Prostate gland (tissue), 2 donors: ENCODE measurements around the gene RBM33. TPM values are rescaled to one million over a fixed set of nuclear protein-coding genes. Genes with fewer than 3 reads are reported as not detected.
A peak's percentile ranks its signal among the peaks of the same experiment; 100 is the strongest.

Source experiments
- DNase-seq: peaks from one replicate; pipeline ENCODE4 v3.0.0-alpha.2; 2019; ENCODE audit warnings: low spot score
- H3K27ac ChIP-seq, 2 donors: fragments of 200-600 bp; sonication (generic); 2 replicates each; pipeline ENCODE4 v1.5.1; 2017 to 2019
- H3K27me3 ChIP-seq: fragments of 200-600 bp; sonication (generic); replicated peaks from 2 replicates; pipeline ENCODE4 v1.5.1; 2019; ENCODE audit not compliant: insufficient read depth
- H3K36me3 ChIP-seq, 2 donors: fragments of 200-600 bp; sonication (generic); 1 replicate in 1 of 2; 2 replicates in 1 of 2; pipeline versions ENCODE4 v1.5.1 to v1.8.1; 2017 to 2019
- H3K4me1 ChIP-seq: fragments of 200-600 bp; sonication (generic); replicated peaks from 2 replicates; pipeline ENCODE4 v1.5.1; 2019
- H3K4me3 ChIP-seq, 2 donors: fragments of 200-600 bp; sonication (generic); 2 replicates each; pipeline ENCODE4 v1.5.1; 2017 to 2019
- H3K9me3 ChIP-seq: fragments of 200-600 bp; sonication (generic); 2 replicates; pipeline ENCODE4 v1.5.1; 2017
- POLR2A ChIP-seq: fragments of 450-650 bp; IDR thresholded peaks from one replicate; pipeline ENCODE4 v1.6.1; 2016; ENCODE audit warnings: antibody characterized with exemption, mild to moderate bottlenecking
- POLR2AphosphoS5 ChIP-seq: sonication (generic); formaldehyde crosslinking; IDR thresholded peaks from one replicate; pipeline ENCODE4 v1.6.1; 2017; ENCODE audit warnings: antibody characterized with exemption
- WGBS: methylation state at CpG from one replicate; pipeline ENCODE4 v1.1.5; 2018; 5-methylcytosine and 5-hydroxymethylcytosine counted together
- intact Hi-C: fragments of 100-400 bp; cut with DNase I; formaldehyde crosslinking; loops from one replicate; pipeline ENCODE4 v1.14.2; 2022
- total RNA-seq, 2 donors: library from RNA; depleted of rRNA; stranded (reverse); fragments of >200 nt; gene quantifications; one replicate each; pipeline ENCODE4 v1.1.0, GENCODE V29; 2016
- TF ChIP-seq, protein P1 (sequence below), 4 experiments: fragments of 200-600 bp in 2 of 4; fragments of 450-650 bp in 2 of 4; sonication (generic) in 2 of 4; IDR thresholded peaks; 1 replicate in 3 of 4; 2 replicates in 1 of 4; pipeline ENCODE4 v1.5.1; 2016 to 2019; ENCODE audit warnings: antibody characterized with exemption in 4 of 4, mild to moderate bottlenecking in 2 of 4, moderate library complexity in 2 of 4

RBM33 gene
- total RNA-seq, 2 donors from 2014 or later = 33.2 to 82.9 TPM

DNA sequence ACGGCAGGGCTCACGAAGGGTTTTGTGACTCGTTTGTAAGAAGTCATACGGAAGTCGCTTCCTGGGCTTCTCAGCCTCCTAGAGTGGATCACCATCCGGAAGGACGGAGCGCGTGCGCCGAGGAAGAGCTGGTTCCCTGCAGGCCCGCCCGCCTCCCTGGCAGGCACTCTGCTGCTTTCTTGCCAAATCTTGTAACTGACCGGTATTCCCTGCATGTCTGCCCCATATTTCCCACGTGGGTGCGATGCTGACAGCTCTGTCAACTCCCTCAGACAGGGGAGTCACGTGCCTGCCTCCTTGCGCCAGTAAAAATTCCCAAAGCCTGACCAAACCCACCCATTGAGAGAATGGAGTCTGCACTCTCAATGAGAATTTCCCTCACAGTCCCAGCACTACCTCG is 155.1 kb downstream of the RBM33 start:
- intact Hi-C loops = loop anchor here (5.0 kb wide), 1 partner anchor 1018 kb away; no protein-coding TSS in a partner anchor
- H3K27me3 ChIP-seq = no peaks in the 10 kb centered on the region
- H3K4me3 ChIP-seq = no peak overlapping the region
- DNase-seq = peak; percentile 61
- TF ChIP-seq POLR2A (no peak), POLR2AphosphoS5 (peak; percentile 69)
- no peaks in the 10 kb centered on the region for H3K4me1 ChIP-seq
- H3K36me3 ChIP-seq = no peaks in the 10 kb centered on the region
- WGBS = 19% methylated on average over 19 of the region's 19 CpGs
- no peaks in the 10 kb centered on the region for H3K9me3 ChIP-seq
- no peak overlapping the region for H3K27ac ChIP-seq

DNA sequence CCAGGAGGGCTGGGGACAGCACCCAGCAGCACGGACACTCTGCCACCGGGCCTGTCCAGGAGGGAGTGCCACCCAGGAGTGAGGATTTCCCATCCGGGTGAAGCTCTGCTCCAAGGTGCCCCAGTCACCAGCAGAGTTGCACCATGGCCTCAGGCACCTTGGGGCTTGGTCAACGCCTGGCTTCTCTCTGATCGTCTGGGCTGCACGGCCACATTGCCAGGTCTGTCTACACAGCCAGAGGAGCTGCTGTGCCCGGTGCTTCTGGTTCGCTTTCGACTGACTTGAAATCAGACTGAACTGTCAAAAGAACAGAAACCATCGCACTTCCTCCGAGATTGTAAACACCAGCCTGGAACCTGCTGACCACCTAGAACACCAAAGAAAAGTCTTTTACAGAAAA is 155.8 kb downstream of the RBM33 start:
- DNase-seq = no peak
- H3K4me3 ChIP-seq = no peak overlapping the region
- peaks cover 5% of the 10 kb centered on the region for H3K27me3 ChIP-seq
- no peaks in the 10 kb centered on the region for H3K9me3 ChIP-seq
- 89% methylated on average over 11 of the region's 11 CpGs for WGBS
- no peaks in the 10 kb centered on the region for H3K36me3 ChIP-seq
- TF ChIP-seq POLR2AphosphoS5 (no peak), POLR2A (no peak)
- TF ChIP-seq, protein P1, sequence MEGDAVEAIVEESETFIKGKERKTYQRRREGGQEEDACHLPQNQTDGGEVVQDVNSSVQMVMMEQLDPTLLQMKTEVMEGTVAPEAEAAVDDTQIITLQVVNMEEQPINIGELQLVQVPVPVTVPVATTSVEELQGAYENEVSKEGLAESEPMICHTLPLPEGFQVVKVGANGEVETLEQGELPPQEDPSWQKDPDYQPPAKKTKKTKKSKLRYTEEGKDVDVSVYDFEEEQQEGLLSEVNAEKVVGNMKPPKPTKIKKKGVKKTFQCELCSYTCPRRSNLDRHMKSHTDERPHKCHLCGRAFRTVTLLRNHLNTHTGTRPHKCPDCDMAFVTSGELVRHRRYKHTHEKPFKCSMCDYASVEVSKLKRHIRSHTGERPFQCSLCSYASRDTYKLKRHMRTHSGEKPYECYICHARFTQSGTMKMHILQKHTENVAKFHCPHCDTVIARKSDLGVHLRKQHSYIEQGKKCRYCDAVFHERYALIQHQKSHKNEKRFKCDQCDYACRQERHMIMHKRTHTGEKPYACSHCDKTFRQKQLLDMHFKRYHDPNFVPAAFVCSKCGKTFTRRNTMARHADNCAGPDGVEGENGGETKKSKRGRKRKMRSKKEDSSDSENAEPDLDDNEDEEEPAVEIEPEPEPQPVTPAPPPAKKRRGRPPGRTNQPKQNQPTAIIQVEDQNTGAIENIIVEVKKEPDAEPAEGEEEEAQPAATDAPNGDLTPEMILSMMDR (IDR thresholded peaks at IDR 0.05) = no peak
- no peaks in the 10 kb centered on the region for H3K4me1 ChIP-seq
- no peak overlapping the region for H3K27ac ChIP-seq
- intact Hi-C loops = loop anchor here (10.0 kb wide), 1 partner anchor 964 kb away; no protein-coding TSS in a partner anchor

DNA sequence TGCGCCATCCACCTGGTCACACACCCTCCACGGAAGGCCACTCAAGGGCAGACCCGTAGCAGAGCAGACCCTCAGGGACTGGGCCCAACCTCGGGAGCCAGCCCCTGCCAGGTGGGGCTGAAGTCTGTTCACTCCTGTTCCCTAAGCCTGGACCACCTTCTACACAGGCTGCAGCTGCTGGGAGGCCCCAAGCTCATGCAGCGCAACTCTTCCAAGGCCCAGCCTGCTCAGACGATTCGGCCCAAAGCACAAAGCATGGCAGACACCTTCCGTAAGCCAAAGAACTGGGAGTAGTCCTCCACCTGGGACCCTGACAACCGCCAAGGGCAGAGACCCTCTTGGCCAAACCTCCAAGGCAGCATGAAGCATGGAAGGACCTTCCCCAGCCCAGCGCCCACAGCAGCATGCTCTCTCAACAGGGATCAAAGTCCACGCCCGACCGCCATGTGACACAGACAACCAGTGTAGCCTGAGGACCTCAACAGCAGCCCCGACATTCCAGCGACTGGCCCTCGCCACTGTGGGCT is 156.3 kb downstream of the RBM33 start:
- Histone ChIP-seq H3K27ac (no peak overlapping the region), H3K36me3 (no peaks in the 10 kb centered on the region), H3K4me1 (no peaks in the 10 kb centered on the region), H3K27me3 (peaks cover 6% of the 10 kb centered on the region), H3K9me3 (no peaks in the 10 kb centered on the region), H3K4me3 (no peak overlapping the region)
- TF ChIP-seq, protein P1 (IDR thresholded peaks at IDR 0.05) = no peak
- TF ChIP-seq POLR2A (no peak), POLR2AphosphoS5 (no peak)
- intact Hi-C loops = loop anchor here (10.0 kb wide), 1 partner anchor 964 kb away; no protein-coding TSS in a partner anchor
- no peak for DNase-seq
- 84% methylated on average over 16 of the region's 16 CpGs for WGBS

DNA sequence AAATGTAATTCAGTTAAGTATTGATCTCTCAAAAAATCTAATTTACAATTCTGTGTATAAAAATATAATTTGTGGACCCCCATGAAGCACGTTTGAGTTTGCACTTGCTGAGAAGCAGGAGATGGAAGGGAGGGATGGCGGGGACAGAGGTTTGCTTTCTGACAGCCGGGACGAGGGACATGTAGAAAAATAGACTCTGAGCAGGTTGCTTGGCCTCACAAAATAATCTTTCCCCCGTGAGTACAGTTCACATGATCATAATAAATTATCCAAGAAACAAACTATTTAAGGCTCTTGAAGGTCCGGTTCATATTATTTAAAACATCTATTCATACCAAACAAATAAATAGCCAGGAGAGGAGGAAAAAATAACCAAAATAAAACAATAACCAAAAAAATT is 157.8 kb downstream of the RBM33 start:
- H3K4me3 ChIP-seq = no peak overlapping the region
- intact Hi-C loops = loop anchor here (10.0 kb wide), 1 partner anchor 963 kb away; no protein-coding TSS in a partner anchor
- H3K27ac ChIP-seq = no peak overlapping the region
- no peak for DNase-seq
- 55% methylated on average over 6 of the region's 6 CpGs for WGBS
- no peaks in the 10 kb centered on the region for H3K4me1 ChIP-seq
- H3K9me3 ChIP-seq = no peaks in the 10 kb centered on the region
- TF ChIP-seq, protein P1 (IDR thresholded peaks at IDR 0.05) = no peak
- no peak for TF ChIP-seq POLR2A
- no peak for TF ChIP-seq POLR2AphosphoS5
- H3K27me3 ChIP-seq = peaks cover 11% of the 10 kb centered on the region
- no peaks in the 10 kb centered on the region for H3K36me3 ChIP-seq

DNA sequence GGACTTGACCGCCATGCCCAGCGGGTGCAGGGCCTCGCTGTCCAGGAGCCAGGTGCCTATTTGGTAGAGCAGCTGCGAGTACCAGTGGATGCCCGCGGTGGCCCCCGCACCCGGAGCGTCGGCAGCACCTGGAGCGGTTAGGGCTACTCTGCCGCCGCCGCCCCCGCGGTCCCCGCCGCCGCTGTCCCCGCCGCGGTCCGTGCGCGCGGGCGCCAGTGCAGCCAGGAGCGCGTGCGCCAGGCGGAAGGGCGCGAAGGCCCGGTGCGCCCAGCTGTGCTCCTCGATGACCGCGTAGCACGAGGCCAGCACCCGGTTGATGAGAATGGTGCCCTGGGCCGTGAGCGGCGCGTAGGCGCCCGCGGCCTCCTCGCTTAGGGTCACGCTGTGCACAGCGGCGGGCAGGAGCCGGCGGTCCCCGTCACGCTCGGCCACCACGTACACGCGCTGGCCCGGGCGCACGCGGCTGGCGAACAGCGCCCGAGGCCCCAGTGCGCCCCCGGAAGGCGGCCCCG is 158.5 kb downstream of the RBM33 start:
- Histone ChIP-seq H3K4me1 (no peaks in the 10 kb centered on the region), H3K27ac (no peak overlapping the region), H3K36me3 (no peaks in the 10 kb centered on the region), H3K4me3 (no peak overlapping the region), H3K9me3 (no peaks in the 10 kb centered on the region), H3K27me3 (peaks cover 11% of the 10 kb centered on the region)
- WGBS = 40% methylated on average over 35 of the region's 70 CpGs
- intact Hi-C loops = loop anchor here (10.0 kb wide), 1 partner anchor 962 kb away; no protein-coding TSS in a partner anchor
- TF ChIP-seq, protein P1 (IDR thresholded peaks at IDR 0.05) = no peak
- TF ChIP-seq POLR2AphosphoS5 = no peak
- no peak for TF ChIP-seq POLR2A
- no peak for DNase-seq
